Measurements from ENCODE around the gene DYSF.
A peak's percentile ranks its signal among the peaks of the same experiment; 100 is the strongest.

DYSF gene

DNA sequence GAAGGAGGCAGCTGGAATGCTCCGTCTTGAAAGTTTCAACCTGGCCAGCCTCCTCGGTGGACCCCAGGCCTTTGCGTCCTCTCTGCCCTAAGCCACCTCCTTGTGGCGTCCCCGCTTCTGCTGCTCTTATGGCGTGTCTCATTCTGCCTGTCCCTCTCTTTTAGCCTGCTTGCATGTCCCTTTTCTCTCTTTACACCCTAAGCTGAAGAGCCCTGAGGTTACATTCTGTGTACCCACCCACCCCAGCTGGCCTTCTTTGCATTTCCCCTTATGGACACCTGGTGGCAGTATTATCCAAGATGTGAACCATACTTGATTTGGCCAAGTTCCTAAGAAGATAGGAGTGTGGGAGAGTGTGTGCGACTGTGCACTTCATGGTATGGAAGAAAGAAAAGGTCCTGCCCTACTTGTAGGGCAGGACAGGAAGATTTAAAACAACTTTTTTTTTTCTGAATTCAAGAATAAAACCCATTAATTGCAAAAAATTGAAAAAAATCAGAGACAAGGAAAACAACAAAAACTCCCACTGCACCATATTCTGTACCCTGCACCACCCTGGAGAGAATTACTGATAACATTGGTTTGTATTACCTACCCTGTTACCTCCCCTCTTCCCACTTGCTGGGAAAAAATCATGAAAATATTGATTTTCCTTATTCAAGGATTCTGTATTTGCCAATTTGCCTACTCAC lies 77.4 kb downstream of the DYSF start:
- H3K4me1 ChIP-seq (ENCODE audit: control insufficient read depth, insufficient read depth, low read length), result no peaks in the 10 kb centered on the region
- H3K4me3 ChIP-seq (ENCODE audit: low read depth, low read length), result no peak overlapping the region
- TF ChIP-seq KLF10 (tag by site-specific recombination; IDR thresholded peaks at IDR 0.05) (no peak), ZNF654 (tag by site-specific recombination; IDR thresholded peaks at IDR 0.05; ENCODE audit: low read depth) (peak; percentile 61)
- no peaks in the 10 kb centered on the region for H3K36me3 ChIP-seq (ENCODE audit: control insufficient read depth in 2 of 2, insufficient read depth in 1 of 2, low read length in 2 of 2)
- CTCF ChIA-PET, result interaction anchor here (0.6 to 2.6 kb wide), 17 partner anchors 9 to 1363 kb away, joined by 3 to 10 read pairs (median 4); no protein-coding TSS in a partner anchor
- no peaks in the 10 kb centered on the region for H3K9me3 ChIP-seq (ENCODE audit: control insufficient read depth, insufficient read depth, low read depth, low read length)
- no peak overlapping the region for H3K27ac ChIP-seq (ENCODE audit: extremely low read depth, low read depth, low read length)
- POLR2A ChIA-PET, result no interaction called here

GRCh38 chr2:71531522-71532047 lies 78.2 kb downstream of the DYSF start:
- H3K4me3 ChIP-seq (ENCODE audit: low read depth, low read length), result no peak overlapping the region
- ChIA-PET CTCF (interaction anchor here (0.7 kb wide), 1 partner anchor 1358 kb away, joined by 3 read pairs; no protein-coding TSS in a partner anchor), POLR2A (no interaction called here)
- H3K4me1 ChIP-seq (ENCODE audit: control insufficient read depth, insufficient read depth, low read length), result no peaks in the 10 kb centered on the region
- H3K27ac ChIP-seq (ENCODE audit: extremely low read depth, low read depth, low read length), result no peak overlapping the region
- H3K9me3 ChIP-seq (ENCODE audit: control insufficient read depth, insufficient read depth, low read depth, low read length), result no peaks in the 10 kb centered on the region
- 0 out of 2 replicates have a peak, but pooled peaks have one; percentile 43 for TF ChIP-seq ZNF10 (tag by site-specific recombination; IDR thresholded peaks at IDR 0.05)
- TF ChIP-seq ZNF544 (tag by site-specific recombination; IDR thresholded peaks at IDR 0.05), result no peak
- TF ChIP-seq SETDB1 (IDR thresholded peaks at IDR 0.05; ENCODE audit: insufficient read length, low read length), result peak; percentile 62
- no peaks in the 10 kb centered on the region for H3K36me3 ChIP-seq (ENCODE audit: control insufficient read depth in 2 of 2, insufficient read depth in 1 of 2, low read length in 2 of 2)

- ChIA-PET CTCF (interaction anchor here (0.6 kb wide), 1 partner anchor 17 kb away, joined by 3 read pairs; no protein-coding TSS in a partner anchor), POLR2A (no interaction called here)
- TF ChIP-seq ZNF132 (tag by site-specific recombination; IDR thresholded peaks at IDR 0.05; ENCODE audit: borderline replicate concordance), result no peak
- no peak for TF ChIP-seq BCL11A (tag by site-specific recombination; IDR thresholded peaks at IDR 0.05; ENCODE audit: low read depth)
- no peak for TF ChIP-seq ZSCAN4 (tag by site-specific recombination; IDR thresholded peaks at IDR 0.05)
- TF ChIP-seq ZNF76 (tag by site-specific recombination; IDR thresholded peaks at IDR 0.05; ENCODE audit: borderline replicate concordance, low read depth), result no peak
- TF ChIP-seq SETDB1 (IDR thresholded peaks at IDR 0.05; ENCODE audit: insufficient read length, low read length), result no peak
- no peak for TF ChIP-seq EGR2 (tag by site-specific recombination; IDR thresholded peaks at IDR 0.05; ENCODE audit: low read depth)
- TF ChIP-seq, protein P1, sequence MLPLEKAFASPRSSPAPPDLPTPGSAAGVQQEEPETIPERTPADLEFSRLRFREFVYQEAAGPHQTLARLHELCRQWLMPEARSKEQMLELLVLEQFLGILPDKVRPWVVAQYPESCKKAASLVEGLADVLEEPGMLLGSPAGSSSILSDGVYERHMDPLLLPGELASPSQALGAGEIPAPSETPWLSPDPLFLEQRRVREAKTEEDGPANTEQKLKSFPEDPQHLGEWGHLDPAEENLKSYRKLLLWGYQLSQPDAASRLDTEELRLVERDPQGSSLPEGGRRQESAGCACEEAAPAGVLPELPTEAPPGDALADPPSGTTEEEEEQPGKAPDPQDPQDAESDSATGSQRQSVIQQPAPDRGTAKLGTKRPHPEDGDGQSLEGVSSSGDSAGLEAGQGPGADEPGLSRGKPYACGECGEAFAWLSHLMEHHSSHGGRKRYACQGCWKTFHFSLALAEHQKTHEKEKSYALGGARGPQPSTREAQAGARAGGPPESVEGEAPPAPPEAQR (tag by site-specific recombination; IDR thresholded peaks at IDR 0.05), result no peak
- TF ChIP-seq TCF7L2 (IDR thresholded peaks at IDR 0.05; ENCODE audit: borderline replicate concordance, low read depth, low read length), result no peak
- no peak for TF ChIP-seq MYNN (tag by site-specific recombination; IDR thresholded peaks at IDR 0.05; ENCODE audit: borderline replicate concordance)
- TF ChIP-seq ZBTB8A (tag by site-specific recombination; IDR thresholded peaks at IDR 0.05), result no peak
- no peak for TF ChIP-seq ZNF571 (tag by site-specific recombination; IDR thresholded peaks at IDR 0.05)
- TF ChIP-seq ZNF416 (tag by site-specific recombination; IDR thresholded peaks at IDR 0.05), result no peak
- TF ChIP-seq ZNF843 (tag by site-specific recombination; IDR thresholded peaks at IDR 0.05), result no peak
- TF ChIP-seq KLF17 (tag by site-specific recombination; IDR thresholded peaks at IDR 0.05), result no peak
- no peak for TF ChIP-seq HOXA7 (CRISPR knock-in tag; IDR thresholded peaks at IDR 0.05; ENCODE audit: borderline replicate concordance)
- no peak for TF ChIP-seq ZNF354C (tag by site-specific recombination; IDR thresholded peaks at IDR 0.05; ENCODE audit: borderline replicate concordance, low read depth)
- no peak for TF ChIP-seq ZNF248 (tag by site-specific recombination; IDR thresholded peaks at IDR 0.05)
- TF ChIP-seq ZNF423 (tag by site-specific recombination; IDR thresholded peaks at IDR 0.05), result no peak
- no peak for TF ChIP-seq ZNF26 (tag by site-specific recombination; IDR thresholded peaks at IDR 0.05)
- TF ChIP-seq ZNF596 (tag by site-specific recombination; IDR thresholded peaks at IDR 0.05), result no peak
- Histone ChIP-seq H3K4me1 (ENCODE audit: control insufficient read depth, insufficient read depth, low read length) (no peaks in the 10 kb centered on the region), H3K27ac (ENCODE audit: extremely low read depth, low read depth, low read length) (no peak overlapping the region), H3K36me3 (ENCODE audit: control insufficient read depth in 2 of 2, insufficient read depth in 1 of 2, low read length in 2 of 2) (no peaks in the 10 kb centered on the region), H3K9me3 (ENCODE audit: control insufficient read depth, insufficient read depth, low read depth, low read length) (no peaks in the 10 kb centered on the region), H3K4me3 (ENCODE audit: low read depth, low read length) (no peak overlapping the region)
Measured at GRCh38 chr2:71532327-71532726, 79.0 kb downstream of the DYSF start.

All from HEK293 (cell line).